SU-DHL-6 (cell line): Measurements from ENCODE around the gene FAF2.

ENCODE experiments used
- CTCF ChIP-seq: fragments of 200-600 bp; sonication (generic); IDR thresholded peaks from one replicate; pipeline ENCODE4 v1.5.1; 2017; ENCODE audit warnings: antibody characterized with exemption, mild to moderate bottlenecking, low read length, moderate library complexity; ENCODE audit not compliant: insufficient read depth, poor library complexity, severe bottlenecking
- EZH2phosphoT487 ChIP-seq: fragments of 200-600 bp; sonication (generic), shearing (Covaris generic); conservative IDR thresholded peaks from 2 replicates; pipeline ENCODE4 v1.6.1; 2018; ENCODE audit warnings: mild to moderate bottlenecking, antibody characterized with exemption, low read length, moderate library complexity, mixed read lengths

- TF ChIP-seq CTCF (no peak), EZH2phosphoT487 (no peak)
These were observed 2.0 kb upstream of the FAF2 start for GRCh38 chr5:176446028-176446665.
